Subcutaneous abdominal adipose tissue (tissue), 5 donors: ENCODE data around the gene SELENOM.
"Not testable (repeated sequence)": the region's sequence is repeated elsewhere in the genome, so short reads cannot be mapped to it uniquely, and the experiment has no call there.

ENCODE experiments used
- H3K27ac ChIP-seq: one replicate; pipeline ENCODE4 v1.7.0; 2013; ENCODE audit warnings: low read depth, mild to moderate bottlenecking, inconsistent platforms, low read length, moderate library complexity
- H3K27me3 ChIP-seq, 5 donors: one replicate each; pipeline ENCODE4 v1.7.0; 2013; ENCODE audit warnings: low read length in 5 of 5, inconsistent platforms in 1 of 5; ENCODE audit not compliant: control insufficient read depth in 5 of 5, insufficient read depth in 4 of 5
- H3K36me3 ChIP-seq, 5 donors: one replicate each; pipeline ENCODE4 v1.7.0; 2013; ENCODE audit warnings: low read length in 5 of 5; ENCODE audit not compliant: control insufficient read depth in 5 of 5, insufficient read depth in 5 of 5
- H3K4me1 ChIP-seq, 5 donors: one replicate each; pipeline ENCODE4 v1.7.0; 2013; ENCODE audit warnings: low read length in 5 of 5, mild to moderate bottlenecking in 3 of 5, moderate library complexity in 1 of 5; ENCODE audit not compliant: control insufficient read depth in 5 of 5, insufficient read depth in 5 of 5
- H3K4me3 ChIP-seq, 5 donors: one replicate each; pipeline ENCODE4 v1.7.0; 2013; ENCODE audit warnings: low read length in 5 of 5, low read depth in 1 of 5
- H3K9ac ChIP-seq, 5 donors: one replicate each; pipeline ENCODE4 v1.7.0; 2013; ENCODE audit warnings: low read length in 5 of 5, mild to moderate bottlenecking in 4 of 5, moderate library complexity in 3 of 5
- H3K9me3 ChIP-seq, 5 donors: one replicate each; pipeline ENCODE4 v1.7.0; 2013; ENCODE audit warnings: low read length in 5 of 5; ENCODE audit not compliant: control insufficient read depth in 5 of 5
- donor health status: healthy.
- donor health status: healthy.
- donor health status: healthy.
- donor health status: healthy.
- donor health status: healthy.

Gene SELENOM

GRCh38 chr22:31100762-31101525 is 6.4 kb downstream of the SELENOM start:
- Histone ChIP-seq H3K9me3 (no peaks in the 10 kb centered on the region), H3K27ac (no peak overlapping the region), H3K4me1 (peaks cover 0 to 21% (median 12%) of the 10 kb centered on the region in 5 donors), H3K36me3 (peaks cover 0 to 80% (median 73%) of the 10 kb centered on the region in 5 donors), H3K9ac (no peak overlapping the region), H3K27me3 (no peaks in the 10 kb centered on the region), H3K4me3 (no peak overlapping the region)

GRCh38 chr22:31099841-31100761 is 7.3 kb downstream of the SELENOM start:
- no peak overlapping the region for H3K27ac ChIP-seq
- H3K4me3 ChIP-seq: no peak overlapping the region
- no peak overlapping the region for H3K9ac ChIP-seq
- H3K36me3 ChIP-seq: peaks cover 0 to 87% (median 81%) of the 10 kb centered on the region in 5 donors
- H3K27me3 ChIP-seq: no peaks in the 10 kb centered on the region
- peaks cover 0 to 18% (median 10%) of the 10 kb centered on the region in 5 donors for H3K4me1 ChIP-seq
- no peaks in the 10 kb centered on the region for H3K9me3 ChIP-seq

- Histone ChIP-seq H3K27ac (no peak overlapping the region), H3K9me3 (no peaks in the 10 kb centered on the region), H3K9ac (no peak overlapping the region), H3K4me3 (no peak overlapping the region), H3K4me1 (peaks cover 0 to 18% (median 10%) of the 10 kb centered on the region in 5 donors), H3K27me3 (no peaks in the 10 kb centered on the region), H3K36me3 (peaks cover 0 to 88% (median 86%) of the 10 kb centered on the region in 5 donors)
Observed at GRCh38 chr22:31099386-31099785, 8.0 kb downstream of the SELENOM start.

- Histone ChIP-seq H3K36me3 (peaks cover 0 to 88% (median 85%) of the 10 kb centered on the region in 5 donors), H3K9me3 (no peaks in the 10 kb centered on the region), H3K4me3 (no peak overlapping the region), H3K4me1 (peaks cover 0 to 17% (median 10%) of the 10 kb centered on the region in 5 donors), H3K27ac (no peak overlapping the region), H3K9ac (no peak overlapping the region), H3K27me3 (no peaks in the 10 kb centered on the region)
Observed at GRCh38 chr22:31098632-31099110, 8.7 kb downstream of the SELENOM start.

- Histone ChIP-seq H3K9ac (no peak overlapping the region), H3K9me3 (no peaks in the 10 kb centered on the region)
Observed at GRCh38 chr22:31097941-31098631, 9.3 kb downstream of the SELENOM start.

DNA sequence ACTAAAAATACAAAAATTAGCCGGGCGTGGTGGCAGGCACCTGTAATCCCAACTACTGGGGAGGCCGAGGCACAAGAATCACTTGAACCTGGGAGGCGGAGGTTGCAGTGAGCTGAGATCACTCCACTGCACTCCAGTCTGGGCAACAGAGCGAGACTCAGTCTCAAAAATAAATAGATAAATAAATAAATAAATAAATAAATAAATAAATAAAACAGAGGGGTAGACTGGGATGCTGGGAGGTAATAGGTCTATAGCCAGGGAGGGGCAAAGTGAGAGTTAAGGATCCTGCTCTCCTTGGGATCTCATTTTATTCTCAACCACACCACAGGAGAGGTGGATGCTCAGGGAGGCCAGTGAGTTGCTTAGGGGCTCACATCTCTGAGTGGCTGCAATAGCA is 9.8 kb downstream of the SELENOM start:
- not testable (repeated sequence) for H3K27me3 ChIP-seq, H3K4me3 ChIP-seq, H3K27ac ChIP-seq, H3K4me1 ChIP-seq, H3K9me3 ChIP-seq, H3K9ac ChIP-seq
- peaks cover 0 to 91% (median 87%) of the 10 kb centered on the region in 5 donors for H3K36me3 ChIP-seq

More at GRCh38 chr22:31097941-31098631, 9.3 kb downstream of the SELENOM start:
- peaks cover 0 to 14% (median 5%) of the 10 kb centered on the region in 5 donors for H3K4me1 ChIP-seq
- no peak overlapping the region for H3K27ac ChIP-seq
- H3K4me3 ChIP-seq: no peak overlapping the region
- H3K27me3 ChIP-seq: no peaks in the 10 kb centered on the region
- peaks cover 0 to 90% (median 86%) of the 10 kb centered on the region in 5 donors for H3K36me3 ChIP-seq

- Histone ChIP-seq H3K4me1 (peaks cover 0 to under 1% (median 0%) of the 10 kb centered on the region in 5 donors), H3K27ac (no peak overlapping the region), H3K4me3 (no peak overlapping the region), H3K9me3 (no peaks in the 10 kb centered on the region), H3K36me3 (peaks cover 0 to 92% (median 89%) of the 10 kb centered on the region in 5 donors), H3K27me3 (no peaks in the 10 kb centered on the region), H3K9ac (no peak overlapping the region)
Observed at GRCh38 chr22:31096657-31097279, 10.6 kb downstream of the SELENOM start.

DNA sequence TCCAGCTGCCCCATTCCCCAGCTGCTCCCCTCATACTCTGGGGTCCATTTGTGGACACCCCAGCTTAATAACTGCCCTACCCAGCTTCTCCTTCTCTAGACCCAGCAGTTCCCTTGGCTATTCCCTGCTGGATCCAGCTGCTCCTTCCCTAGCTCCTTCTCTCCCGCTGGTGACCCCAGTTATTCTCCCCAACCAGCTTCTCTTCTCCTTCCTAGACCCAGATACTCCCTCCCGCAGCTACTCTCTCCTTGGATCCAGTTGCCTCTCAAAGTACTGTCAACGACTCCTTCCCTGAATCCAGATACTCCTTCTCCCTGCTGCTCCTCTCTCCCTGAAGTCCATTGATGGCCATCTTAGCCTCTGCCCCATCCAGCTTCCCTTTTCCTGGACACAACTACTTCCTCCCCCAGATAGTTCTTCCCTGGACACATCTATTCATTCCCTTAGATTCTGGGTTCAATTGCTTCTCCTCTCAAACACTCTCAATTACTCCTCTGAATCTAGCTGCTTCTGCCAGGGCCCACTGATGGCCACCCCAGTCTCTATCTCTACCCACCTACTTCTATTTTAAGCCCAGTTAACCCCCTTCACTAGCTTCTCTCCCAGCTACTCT is 11.6 kb downstream of the SELENOM start:
- Histone ChIP-seq H3K27ac (no peak overlapping the region), H3K4me1 (no peaks in the 10 kb centered on the region), H3K27me3 (no peaks in the 10 kb centered on the region), H3K4me3 (no peak overlapping the region), H3K9ac (no peak overlapping the region), H3K36me3 (peaks cover 0 to 94% (median 92%) of the 10 kb centered on the region in 5 donors), H3K9me3 (no peaks in the 10 kb centered on the region)

DNA sequence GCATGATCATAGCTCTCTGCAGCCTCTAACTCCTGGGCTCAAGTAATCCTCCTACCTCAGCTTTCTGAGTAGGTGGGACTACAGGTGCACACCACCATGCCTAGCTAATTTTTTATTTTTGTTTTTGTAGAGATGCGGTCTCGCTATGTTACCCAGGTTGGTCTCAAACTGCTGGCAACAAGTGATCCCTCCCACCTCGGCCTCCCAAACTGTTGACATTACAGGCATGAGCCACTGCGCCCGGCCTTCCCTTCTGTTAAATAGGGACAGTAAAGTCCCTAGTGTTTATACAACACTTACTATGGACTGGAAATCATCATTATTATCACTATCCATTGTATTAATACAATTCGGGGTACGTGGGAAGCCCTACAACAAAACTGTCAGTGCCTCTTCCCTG is 12.6 kb downstream of the SELENOM start:
- H3K9ac ChIP-seq: no peak overlapping the region
- H3K4me3 ChIP-seq: no peak overlapping the region
- no peaks in the 10 kb centered on the region for H3K27me3 ChIP-seq
- no peak overlapping the region for H3K27ac ChIP-seq
- peaks cover 0 to 95% (median 92%) of the 10 kb centered on the region in 5 donors for H3K36me3 ChIP-seq
- no peaks in the 10 kb centered on the region for H3K9me3 ChIP-seq
- no peaks in the 10 kb centered on the region for H3K4me1 ChIP-seq
